Measurements from ENCODE around the gene TBKBP1.
A peak's percentile ranks its signal among the peaks of the same experiment; 100 is the strongest.

The TBKBP1 gene

DNA sequence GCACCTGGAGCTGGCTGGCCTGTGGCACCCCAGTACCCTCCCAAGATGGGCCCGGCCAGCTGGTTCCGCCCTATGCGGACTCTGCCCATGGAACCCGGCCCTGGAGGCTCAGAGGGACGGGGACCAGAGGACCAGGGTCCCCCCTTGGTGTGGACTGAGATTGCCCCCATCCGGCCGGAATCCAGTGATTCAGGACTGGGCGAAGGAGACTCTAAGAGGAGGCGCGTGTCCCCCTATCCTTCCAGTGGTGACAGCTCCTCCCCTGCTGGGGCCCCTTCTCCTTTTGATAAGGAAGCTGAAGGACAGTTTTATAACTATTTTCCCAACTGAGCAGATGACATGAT lies 51.0 kb downstream of the TBKBP1 start:
- no peak overlapping the region for H3K4me3 ChIP-seq (replicated peaks in 1 of 2; ENCODE audit: low read depth in 2 of 2, low read length in 2 of 2)
- no peak for DNase-seq (ENCODE audit: low read depth in 2 of 2)
- TF ChIP-seq, protein P1, sequence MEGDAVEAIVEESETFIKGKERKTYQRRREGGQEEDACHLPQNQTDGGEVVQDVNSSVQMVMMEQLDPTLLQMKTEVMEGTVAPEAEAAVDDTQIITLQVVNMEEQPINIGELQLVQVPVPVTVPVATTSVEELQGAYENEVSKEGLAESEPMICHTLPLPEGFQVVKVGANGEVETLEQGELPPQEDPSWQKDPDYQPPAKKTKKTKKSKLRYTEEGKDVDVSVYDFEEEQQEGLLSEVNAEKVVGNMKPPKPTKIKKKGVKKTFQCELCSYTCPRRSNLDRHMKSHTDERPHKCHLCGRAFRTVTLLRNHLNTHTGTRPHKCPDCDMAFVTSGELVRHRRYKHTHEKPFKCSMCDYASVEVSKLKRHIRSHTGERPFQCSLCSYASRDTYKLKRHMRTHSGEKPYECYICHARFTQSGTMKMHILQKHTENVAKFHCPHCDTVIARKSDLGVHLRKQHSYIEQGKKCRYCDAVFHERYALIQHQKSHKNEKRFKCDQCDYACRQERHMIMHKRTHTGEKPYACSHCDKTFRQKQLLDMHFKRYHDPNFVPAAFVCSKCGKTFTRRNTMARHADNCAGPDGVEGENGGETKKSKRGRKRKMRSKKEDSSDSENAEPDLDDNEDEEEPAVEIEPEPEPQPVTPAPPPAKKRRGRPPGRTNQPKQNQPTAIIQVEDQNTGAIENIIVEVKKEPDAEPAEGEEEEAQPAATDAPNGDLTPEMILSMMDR (IDR thresholded peaks at IDR 0.05; ENCODE audit: low read depth, low read length), result no peak

DNA sequence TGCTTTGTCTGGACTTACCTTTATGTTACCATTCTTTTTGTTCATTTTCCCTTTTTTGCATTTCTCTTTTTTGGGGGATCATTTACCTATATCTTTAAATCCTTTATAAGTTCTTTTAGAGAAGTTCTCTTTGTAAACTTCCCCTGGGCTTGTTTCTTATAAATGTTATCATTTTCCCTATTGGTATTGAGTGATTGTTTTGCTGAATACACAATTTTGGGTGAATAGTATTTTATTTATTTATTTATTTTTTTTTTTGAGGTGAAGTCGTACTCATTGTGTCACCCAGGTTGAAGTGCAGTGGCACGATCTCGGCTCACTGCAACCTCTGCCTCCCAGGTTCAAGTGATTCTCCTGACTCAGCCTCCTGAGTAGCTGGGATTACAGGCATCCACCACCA lies 57.5 kb downstream of the TBKBP1 start:
- TF ChIP-seq, protein P1 (IDR thresholded peaks at IDR 0.05; ENCODE audit: low read depth, low read length), result no peak
- DNase-seq (ENCODE audit: low read depth in 2 of 2), result no peak
- no peak overlapping the region for H3K4me3 ChIP-seq (replicated peaks in 1 of 2; ENCODE audit: low read depth in 2 of 2, low read length in 2 of 2)

DNA sequence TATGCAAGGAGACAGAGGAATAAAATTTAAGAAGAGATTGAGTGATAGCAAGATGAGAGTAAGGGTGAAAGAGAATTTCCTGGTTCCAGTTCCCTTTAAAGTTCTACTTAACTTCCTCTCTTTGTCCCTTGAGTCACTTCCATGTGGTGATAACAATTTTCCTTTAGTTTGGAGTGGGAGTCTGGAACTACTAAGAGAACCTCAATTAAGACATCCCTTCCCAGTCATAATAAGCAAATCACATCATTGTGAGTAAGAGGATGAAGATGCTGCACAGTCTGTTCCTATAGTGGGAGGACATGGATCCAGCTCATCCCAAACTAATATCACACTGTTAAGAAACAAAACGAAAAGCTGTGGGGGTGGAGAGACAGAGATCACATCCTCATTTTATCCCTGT lies 63.4 kb downstream of the TBKBP1 start:
- DNase-seq (ENCODE audit: low read depth in 2 of 2), result peak in 1 of 2 donors; percentile 11
- no peak overlapping the region for H3K4me3 ChIP-seq (replicated peaks in 1 of 2; ENCODE audit: low read depth in 2 of 2, low read length in 2 of 2)
- TF ChIP-seq, protein P1 (IDR thresholded peaks at IDR 0.05; ENCODE audit: low read depth, low read length), result no peak

DNA sequence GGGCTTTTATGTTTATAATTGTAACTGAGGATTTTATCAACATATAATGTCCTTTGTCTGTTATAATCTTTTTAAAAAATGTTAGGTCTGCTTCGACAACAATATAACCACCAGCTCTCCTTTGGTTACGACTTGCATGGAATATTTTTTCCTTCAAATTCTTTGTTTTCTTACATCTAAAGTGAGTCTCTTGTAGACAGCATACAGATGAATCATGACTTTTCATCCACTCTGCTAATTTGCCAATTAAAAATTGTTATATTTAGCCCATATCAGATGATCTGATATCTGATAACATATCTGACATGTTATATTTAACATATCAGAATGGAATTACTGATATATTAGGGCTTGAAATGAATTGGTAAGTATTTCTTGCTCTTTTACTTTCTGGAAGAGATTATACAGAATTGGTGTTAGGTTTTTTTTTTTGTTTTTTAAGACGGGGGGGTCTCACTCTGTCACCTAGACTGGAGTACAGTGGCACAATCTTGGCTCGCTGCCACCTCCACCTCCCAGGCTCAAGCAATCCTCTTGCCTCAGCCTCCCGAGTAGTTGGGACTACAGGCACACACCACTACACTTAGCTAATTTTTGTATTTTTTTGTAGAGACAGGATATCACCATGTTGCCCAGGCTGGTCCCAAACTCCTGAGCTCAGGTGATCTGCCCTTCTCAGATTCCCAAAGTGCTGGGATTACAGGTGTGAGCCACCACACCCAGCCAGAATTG lies 66.6 kb downstream of the TBKBP1 start:
- TF ChIP-seq, protein P1 (IDR thresholded peaks at IDR 0.05; ENCODE audit: low read depth, low read length), result no peak
- H3K4me3 ChIP-seq (replicated peaks in 1 of 2; ENCODE audit: low read depth in 2 of 2, low read length in 2 of 2), result no peak overlapping the region
- no peak for DNase-seq (ENCODE audit: low read depth in 2 of 2)
